Adrenal gland (tissue), 5 donors: ENCODE measurements around the gene ADAMTS18.

ENCODE experiments used
- CTCF ChIP-seq, 6 experiments: fragments of 450-650 bp in 4 of 6; fragments of 200-600 bp in 2 of 6; sonication (generic) in 1 of 6; IDR thresholded peaks; 1 replicate in 5 of 6; 2 replicates in 1 of 6; pipeline versions ENCODE4 v1.5.1 to v1.8.0; 2016 to 2021; ENCODE audit warnings: antibody characterized with exemption in 6 of 6, mild to moderate bottlenecking in 2 of 6, moderate library complexity in 1 of 6
- POLR2A ChIP-seq, 2 donors: fragments of 450-650 bp; IDR thresholded peaks; one replicate each; pipeline ENCODE4 v1.6.1; 2017; ENCODE audit warnings: antibody characterized with exemption in 2 of 2, mild to moderate bottlenecking in 2 of 2, moderate library complexity in 1 of 2
- donor health status: DM: no; HTN: no; CAD: no.

DNA sequence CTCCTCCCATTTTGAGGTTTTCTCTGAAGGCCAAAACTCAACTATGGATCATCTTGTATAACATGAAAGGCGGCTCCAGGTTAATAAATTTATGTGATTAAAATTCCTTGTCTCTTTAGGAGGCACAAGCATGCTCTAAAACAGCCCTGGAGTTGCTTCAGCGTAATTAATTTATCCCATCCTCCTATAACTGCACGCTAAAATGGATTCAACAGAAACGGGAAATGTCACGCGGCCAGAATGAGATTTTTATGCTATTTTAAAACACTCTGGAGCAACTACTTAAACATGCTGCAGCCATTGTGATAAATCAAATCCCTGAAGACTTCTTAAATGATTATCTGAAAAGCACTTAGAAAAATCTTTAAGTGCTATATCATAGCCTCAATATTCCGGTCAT lies 106.6 kb downstream of the ADAMTS18 start:
- no peak for TF ChIP-seq POLR2A (IDR thresholded peaks at IDR 0.05)
- no peak for TF ChIP-seq CTCF (IDR thresholded peaks at IDR 0.05)
